ENCODE measurements around the gene TWIST1.
A peak's percentile ranks its signal among the peaks of the same experiment; 100 is the strongest.

TWIST1 gene

GRCh38 chr7:19107356-19108146 lies 9.9 kb downstream of the TWIST1 start:
- TF ChIP-seq, protein P1, sequence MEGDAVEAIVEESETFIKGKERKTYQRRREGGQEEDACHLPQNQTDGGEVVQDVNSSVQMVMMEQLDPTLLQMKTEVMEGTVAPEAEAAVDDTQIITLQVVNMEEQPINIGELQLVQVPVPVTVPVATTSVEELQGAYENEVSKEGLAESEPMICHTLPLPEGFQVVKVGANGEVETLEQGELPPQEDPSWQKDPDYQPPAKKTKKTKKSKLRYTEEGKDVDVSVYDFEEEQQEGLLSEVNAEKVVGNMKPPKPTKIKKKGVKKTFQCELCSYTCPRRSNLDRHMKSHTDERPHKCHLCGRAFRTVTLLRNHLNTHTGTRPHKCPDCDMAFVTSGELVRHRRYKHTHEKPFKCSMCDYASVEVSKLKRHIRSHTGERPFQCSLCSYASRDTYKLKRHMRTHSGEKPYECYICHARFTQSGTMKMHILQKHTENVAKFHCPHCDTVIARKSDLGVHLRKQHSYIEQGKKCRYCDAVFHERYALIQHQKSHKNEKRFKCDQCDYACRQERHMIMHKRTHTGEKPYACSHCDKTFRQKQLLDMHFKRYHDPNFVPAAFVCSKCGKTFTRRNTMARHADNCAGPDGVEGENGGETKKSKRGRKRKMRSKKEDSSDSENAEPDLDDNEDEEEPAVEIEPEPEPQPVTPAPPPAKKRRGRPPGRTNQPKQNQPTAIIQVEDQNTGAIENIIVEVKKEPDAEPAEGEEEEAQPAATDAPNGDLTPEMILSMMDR (IDR thresholded peaks at IDR 0.05), result no peak
- Histone ChIP-seq H3K27me3 (peaks cover 100% of the 10 kb centered on the region), H3K9me3 (no peaks in the 10 kb centered on the region), H3K27ac (no peak overlapping the region), H3K4me3 (ENCODE audit: low read depth in 1 of 2, low read length in 1 of 2) (peak overlapping the region in 1 of 2 experiments; percentile 22), H3K36me3 (no peaks in the 10 kb centered on the region), H3K4me1 (ENCODE audit: control insufficient read depth in 1 of 2, insufficient read depth in 1 of 2, low read depth in 1 of 2, low read length in 1 of 2) (peaks cover 0 to 7% of the 10 kb centered on the region in 2 experiments)

DNA sequence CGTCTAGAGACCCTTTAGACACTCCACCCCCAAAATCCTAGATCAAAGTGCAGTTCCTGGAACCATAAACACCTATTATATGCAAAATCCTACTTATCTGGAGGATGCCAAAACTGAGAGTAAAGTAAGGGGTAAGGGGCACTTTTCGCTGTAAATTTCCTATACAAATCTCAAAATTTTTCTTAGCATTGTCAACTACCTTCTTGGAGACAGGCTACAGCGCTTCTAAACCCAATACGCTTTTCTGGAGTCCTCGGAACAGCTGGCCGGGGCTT lies 10.4 kb downstream of the TWIST1 start:
- H3K27me3 ChIP-seq, result peaks cover 100% of the 10 kb centered on the region
- H3K4me3 ChIP-seq (ENCODE audit: low read depth in 1 of 2, low read length in 1 of 2), result no peak overlapping the region
- peaks cover 0 to 7% of the 10 kb centered on the region in 2 experiments for H3K4me1 ChIP-seq (ENCODE audit: control insufficient read depth in 1 of 2, insufficient read depth in 1 of 2, low read depth in 1 of 2, low read length in 1 of 2)
- no peaks in the 10 kb centered on the region for H3K9me3 ChIP-seq
- no peak overlapping the region for H3K27ac ChIP-seq
- no peaks in the 10 kb centered on the region for H3K36me3 ChIP-seq
- TF ChIP-seq, protein P1 (IDR thresholded peaks at IDR 0.05), result no peak

DNA sequence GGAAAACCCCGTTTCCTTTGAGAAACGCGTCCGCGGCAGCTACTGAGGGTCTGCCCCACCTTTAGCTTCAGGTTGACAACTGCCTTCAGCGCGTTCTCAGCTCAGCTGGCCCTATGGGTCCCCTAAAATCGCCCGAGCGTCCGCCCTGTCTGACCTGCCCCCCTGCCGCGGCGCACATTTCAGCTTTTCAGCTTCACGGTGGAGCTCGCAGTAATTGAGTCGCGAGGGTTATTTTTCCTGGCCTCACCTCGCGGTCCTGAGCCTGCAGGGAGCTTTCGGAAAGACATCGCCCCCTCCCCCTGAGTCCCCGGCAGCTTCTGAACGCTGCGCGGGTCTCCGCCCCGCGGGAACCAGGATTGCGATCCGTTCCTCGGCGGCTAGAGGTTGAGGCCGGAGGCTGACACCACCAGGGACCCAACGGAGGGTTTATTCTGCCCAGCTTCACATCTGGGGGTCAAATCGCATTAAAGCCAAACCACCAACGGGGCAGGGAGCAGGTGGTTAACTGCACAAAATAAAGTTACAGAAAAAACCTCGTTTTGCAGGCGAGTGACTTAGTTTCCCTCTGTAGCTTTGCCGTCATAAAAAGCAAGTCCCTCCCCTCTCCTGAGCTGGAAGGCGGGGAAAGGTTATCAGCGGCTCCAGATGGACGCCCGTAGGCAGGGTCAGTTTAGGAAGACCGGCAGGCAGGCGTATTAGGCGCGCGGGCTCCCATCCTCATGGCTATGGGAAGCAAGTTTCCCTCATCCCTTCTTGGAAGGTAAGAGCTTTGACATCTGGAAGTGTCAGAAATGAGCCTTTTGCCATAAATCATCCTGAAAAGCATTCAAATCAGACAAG lies 11.0 kb downstream of the TWIST1 start:
- TF ChIP-seq, protein P1 (IDR thresholded peaks at IDR 0.05), result no peak
- peaks cover 100% of the 10 kb centered on the region for H3K27me3 ChIP-seq
- H3K36me3 ChIP-seq, result no peaks in the 10 kb centered on the region
- no peak overlapping the region for H3K27ac ChIP-seq
- H3K4me3 ChIP-seq (ENCODE audit: low read depth in 1 of 2, low read length in 1 of 2), result no peak overlapping the region
- H3K4me1 ChIP-seq (ENCODE audit: control insufficient read depth in 1 of 2, insufficient read depth in 1 of 2, low read depth in 1 of 2, low read length in 1 of 2), result peaks cover 0 to 7% of the 10 kb centered on the region in 2 experiments
- H3K9me3 ChIP-seq, result no peaks in the 10 kb centered on the region

DNA sequence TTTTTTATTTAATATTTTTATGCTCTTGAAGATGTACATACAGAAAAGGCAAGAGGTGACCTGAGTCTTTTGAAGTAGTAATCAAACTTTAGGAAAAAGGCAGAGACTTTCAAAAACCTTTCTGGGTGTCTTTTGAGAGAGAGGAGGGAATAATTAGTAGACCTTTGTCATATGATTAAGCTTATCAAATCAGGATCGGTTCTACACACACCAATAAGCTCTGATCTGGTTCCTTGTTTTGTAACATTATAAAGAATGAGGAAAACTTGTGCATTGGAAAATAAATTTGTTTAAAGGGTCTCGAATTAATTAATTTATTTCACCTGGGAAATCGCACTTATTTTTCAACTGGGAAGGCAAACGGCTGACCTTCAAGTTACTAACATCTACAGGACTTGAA lies 11.9 kb downstream of the TWIST1 start:
- no peak overlapping the region for H3K4me3 ChIP-seq (ENCODE audit: low read depth in 1 of 2, low read length in 1 of 2)
- H3K4me1 ChIP-seq (ENCODE audit: control insufficient read depth in 1 of 2, insufficient read depth in 1 of 2, low read depth in 1 of 2, low read length in 1 of 2), result peaks cover 0 to 7% of the 10 kb centered on the region in 2 experiments
- H3K9me3 ChIP-seq, result no peaks in the 10 kb centered on the region
- TF ChIP-seq, protein P1 (IDR thresholded peaks at IDR 0.05), result no peak
- peaks cover 96% of the 10 kb centered on the region for H3K27me3 ChIP-seq
- H3K27ac ChIP-seq, result no peak overlapping the region
- H3K36me3 ChIP-seq, result no peaks in the 10 kb centered on the region

DNA sequence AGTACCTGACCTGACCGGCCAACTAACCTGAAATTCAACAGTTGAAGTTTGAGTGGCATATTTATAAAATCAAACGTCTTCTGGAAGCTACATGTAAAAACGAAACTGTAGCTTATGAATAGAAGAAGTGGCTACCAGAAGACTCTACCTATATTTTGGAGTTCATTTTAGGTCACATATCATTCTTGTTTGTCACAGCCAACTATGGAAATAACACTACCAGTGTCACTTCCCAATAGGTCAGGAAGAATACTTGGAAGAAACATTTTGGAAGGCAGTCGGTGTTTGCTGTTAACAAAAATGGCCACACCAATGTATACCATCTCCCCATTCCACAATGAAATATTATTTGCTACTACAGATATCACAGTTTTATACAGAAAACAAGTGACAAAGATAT lies 12.6 kb downstream of the TWIST1 start:
- peaks cover 0 to 7% of the 10 kb centered on the region in 2 experiments for H3K4me1 ChIP-seq (ENCODE audit: control insufficient read depth in 1 of 2, insufficient read depth in 1 of 2, low read depth in 1 of 2, low read length in 1 of 2)
- H3K27ac ChIP-seq, result no peak overlapping the region
- H3K36me3 ChIP-seq, result no peaks in the 10 kb centered on the region
- H3K4me3 ChIP-seq (ENCODE audit: low read depth in 1 of 2, low read length in 1 of 2), result no peak overlapping the region
- TF ChIP-seq, protein P1 (IDR thresholded peaks at IDR 0.05), result no peak
- H3K27me3 ChIP-seq, result peaks cover 89% of the 10 kb centered on the region
- no peaks in the 10 kb centered on the region for H3K9me3 ChIP-seq
